Measurements from ENCODE around the gene SAMD3. TPM values are rescaled to one million over a fixed set of nuclear protein-coding genes. Genes with fewer than 3 reads are reported as not detected.

Gene SAMD3
- total and polyA plus RNA-seq, 2 of the 13 experiments (the other 11 are each of a cell fraction or from before 2014, with no cell fraction given): not detected

GRCh38 chr6:130115036-130115435 is 107.7 kb downstream of the SAMD3 start:
- in situ Hi-C loops (cut with HindIII; ENCODE audit: extremely low pct_ligation_motif_present, low pct_unique_long_range_greater_than_20kb) (no loop called here), intact Hi-C loops (cut with micrococcal nuclease; ENCODE audit: unreplicated experiment) (no loop called here)
- WGBS (ENCODE audit: low lambda C conversion rate): 52% methylated on average over 6 of the region's 6 CpGs
- no peak overlapping the region for H3K9ac ChIP-seq (ENCODE audit: insufficient read depth, low read depth, low read length)
- DNase-seq (ENCODE audit: low spot score) (no peak), ATAC-seq (no peak), FAIRE-seq (no peak)
- H3K4me1 ChIP-seq (ENCODE audit: insufficient read depth, low read length): no peaks in the 10 kb centered on the region
- H3K4me2 ChIP-seq (ENCODE audit: low read depth, low read length): no peak overlapping the region
- H4K20me1 ChIP-seq (ENCODE audit: insufficient read depth, low read length): no peaks in the 10 kb centered on the region
- no peaks in the 10 kb centered on the region for H3K79me2 ChIP-seq (ENCODE audit: insufficient read depth, low read length)
- H3K27me3 ChIP-seq (ENCODE audit: control insufficient read depth in 1 of 2, insufficient read depth in 2 of 2, low read length in 2 of 2): no peaks in the 10 kb centered on the region
- H3K9me3 ChIP-seq (ENCODE audit: low read length): no peaks in the 10 kb centered on the region
- H3K27ac ChIP-seq (ENCODE audit: extremely low read length, insufficient read depth, low read length): no peak overlapping the region
- BruUV-seq (replicated peaks): no TSS peak
- no peaks in the 10 kb centered on the region for H3K36me3 ChIP-seq (replicated peaks in 1 of 2; ENCODE audit: control insufficient read depth in 1 of 2, insufficient read depth in 2 of 2, low read length in 2 of 2)
- no peak overlapping the region for H2AFZ ChIP-seq (ENCODE audit: low read length)
- TF ChIP-seq ZNF484 (CRISPR knock-in tag; IDR thresholded peaks at IDR 0.05; ENCODE audit: borderline replicate concordance, low read depth): no peak
- no peak for TF ChIP-seq TCF7 (IDR thresholded peaks at IDR 0.05; ENCODE audit: low read depth)
- no peak for TF ChIP-seq TRIM22 (IDR thresholded peaks at IDR 0.05)
- no peak for TF ChIP-seq FOXK1 (CRISPR knock-in tag; IDR thresholded peaks at IDR 0.05; ENCODE audit: borderline replicate concordance, low read depth)
- TF ChIP-seq ZNF878 (CRISPR knock-in tag; IDR thresholded peaks at IDR 0.05): no peak
- TF ChIP-seq ZNF180 (CRISPR knock-in tag; IDR thresholded peaks at IDR 0.05; ENCODE audit: borderline replicate concordance, low read depth): no peak
- no peak for TF ChIP-seq PCBP1 (IDR thresholded peaks at IDR 0.05; ENCODE audit: borderline replicate concordance, low read depth, low read length)
- no peak for TF ChIP-seq SMARCC2 (IDR thresholded peaks at IDR 0.05)
- no peak for TF ChIP-seq YEATS4 (CRISPR knock-in tag; IDR thresholded peaks at IDR 0.05; ENCODE audit: borderline replicate concordance)
- TF ChIP-seq RNF2 (conservative IDR thresholded peaks at IDR 0.05; ENCODE audit: low read depth): no peak
- TF ChIP-seq ZNF264 (CRISPR knock-in tag; IDR thresholded peaks at IDR 0.05): no peak
- TF ChIP-seq ZNF547 (CRISPR knock-in tag; IDR thresholded peaks at IDR 0.05): no peak
- no peak for TF ChIP-seq HNRNPK (IDR thresholded peaks at IDR 0.05; ENCODE audit: low read depth, low read length, poor library complexity, severe bottlenecking)
- no peak for TF ChIP-seq FIP1L1 (IDR thresholded peaks at IDR 0.05; ENCODE audit: borderline replicate concordance, insufficient read depth, low read depth, low read length)
- POLR2A ChIA-PET: no interaction called here
- no peak overlapping the region for H3K4me3 ChIP-seq (replicated peaks in 1 of 3; ENCODE audit: insufficient read depth in 1 of 3, low read depth in 2 of 3, low read length in 3 of 3)
- CTCF ChIA-PET (ENCODE audit: low intra/inter-chr PET ratio, low total read pairs): no interaction called here
